SJCRH30 (cell line): ENCODE results near the gene COL13A1. TPM values are rescaled to one million over a fixed set of nuclear protein-coding genes. Genes with fewer than 3 reads are reported as not detected.

Source experiments
- DNase-seq, 2 experiments: peaks; one replicate each; pipeline ENCODE4 v3.0.0-alpha.2; 2015 to 2020
- H3K27ac ChIP-seq: fragments of 250-450 bp; sonication (Bioruptor Pico); 2 replicates; pipeline ENCODE4 v1.5.1; 2020; ENCODE audit warnings: mild to moderate bottlenecking, moderate library complexity
- H3K27me3 ChIP-seq: fragments of 250-450 bp; sonication (Bioruptor Pico); 2 replicates; pipeline ENCODE4 v1.5.1; 2020; ENCODE audit warnings: mild to moderate bottlenecking, moderate library complexity
- H3K36me3 ChIP-seq: fragments of 250-450 bp; sonication (Bioruptor Pico); 2 replicates; pipeline ENCODE4 v1.5.1; 2020; ENCODE audit warnings: mild to moderate bottlenecking, moderate library complexity
- H3K4me1 ChIP-seq: fragments of 250-450 bp; sonication (Bioruptor Pico); 2 replicates; pipeline ENCODE4 v1.5.1; 2020; ENCODE audit warnings: mild to moderate bottlenecking, moderate library complexity
- H3K4me3 ChIP-seq: fragments of 250-450 bp; sonication (Bioruptor Pico); 2 replicates; pipeline ENCODE4 v1.5.1; 2020; ENCODE audit warnings: mild to moderate bottlenecking, moderate library complexity
- H3K9me3 ChIP-seq: fragments of 250-450 bp; sonication (Bioruptor Pico); replicated peaks from 2 replicates; pipeline ENCODE4 v1.5.1; 2020; ENCODE audit warnings: mild to moderate bottlenecking, moderate library complexity
- total RNA-seq: library from RNA; depleted of rRNA; stranded (reverse); fragments of >200 nt; shearing (Covaris generic); gene quantifications from 2 replicates; pipeline ENCODE4 v1.2.3, GENCODE V29; 2014

The COL13A1 gene
- total RNA-seq, 1 experiment from 2014 or later, result 0.26 TPM

GRCh38 chr10:69943292-69943820 lies 141.7 kb downstream of the COL13A1 start:
- no peaks in the 10 kb centered on the region for H3K9me3 ChIP-seq
- H3K4me1 ChIP-seq, result no peaks in the 10 kb centered on the region
- H3K4me3 ChIP-seq, result no peak overlapping the region
- H3K36me3 ChIP-seq, result no peaks in the 10 kb centered on the region
- H3K27me3 ChIP-seq, result no peaks in the 10 kb centered on the region
- DNase-seq, result no peak
- no peak overlapping the region for H3K27ac ChIP-seq

- Histone ChIP-seq H3K27me3 (no peaks in the 10 kb centered on the region), H3K4me3 (no peak overlapping the region), H3K4me1 (no peaks in the 10 kb centered on the region), H3K9me3 (no peaks in the 10 kb centered on the region), H3K36me3 (no peaks in the 10 kb centered on the region), H3K27ac (no peak overlapping the region)
- no peak for DNase-seq
Measured at GRCh38 chr10:69944761-69945160, 143.1 kb downstream of the COL13A1 start.

GRCh38 chr10:69948261-69948660 lies 146.6 kb downstream of the COL13A1 start:
- no peak for DNase-seq
- Histone ChIP-seq H3K9me3 (no peaks in the 10 kb centered on the region), H3K4me3 (no peak overlapping the region), H3K4me1 (no peaks in the 10 kb centered on the region), H3K36me3 (no peaks in the 10 kb centered on the region), H3K27ac (no peak overlapping the region), H3K27me3 (no peaks in the 10 kb centered on the region)

GRCh38 chr10:69949770-69950169 lies 148.1 kb downstream of the COL13A1 start:
- Histone ChIP-seq H3K9me3 (no peaks in the 10 kb centered on the region), H3K27me3 (no peaks in the 10 kb centered on the region), H3K4me3 (no peak overlapping the region), H3K4me1 (no peaks in the 10 kb centered on the region), H3K36me3 (no peaks in the 10 kb centered on the region), H3K27ac (no peak overlapping the region)
- DNase-seq, result no peak

- Histone ChIP-seq H3K27ac (no peak overlapping the region), H3K36me3 (no peaks in the 10 kb centered on the region), H3K4me1 (no peaks in the 10 kb centered on the region), H3K27me3 (no peaks in the 10 kb centered on the region), H3K9me3 (no peaks in the 10 kb centered on the region), H3K4me3 (no peak overlapping the region)
- DNase-seq, result no peak
Measured at GRCh38 chr10:69951658-69952057, 150.0 kb downstream of the COL13A1 start.

- no peaks in the 10 kb centered on the region for H3K27me3 ChIP-seq
- H3K4me3 ChIP-seq, result no peak overlapping the region
- no peaks in the 10 kb centered on the region for H3K9me3 ChIP-seq
- no peaks in the 10 kb centered on the region for H3K36me3 ChIP-seq
- H3K4me1 ChIP-seq, result no peaks in the 10 kb centered on the region
- no peak overlapping the region for H3K27ac ChIP-seq
- DNase-seq, result no peak
Measured at GRCh38 chr10:69952069-69952800, 150.5 kb downstream of the COL13A1 start.

GRCh38 chr10:69952821-69953221 lies 151.1 kb downstream of the COL13A1 start:
- Histone ChIP-seq H3K4me3 (no peak overlapping the region), H3K9me3 (no peaks in the 10 kb centered on the region), H3K36me3 (no peaks in the 10 kb centered on the region), H3K4me1 (no peaks in the 10 kb centered on the region), H3K27me3 (no peaks in the 10 kb centered on the region), H3K27ac (no peak overlapping the region)
- no peak for DNase-seq

GRCh38 chr10:69953851-69954250 lies 152.1 kb downstream of the COL13A1 start:
- DNase-seq, result no peak
- no peaks in the 10 kb centered on the region for H3K4me1 ChIP-seq
- H3K27ac ChIP-seq, result no peak overlapping the region
- no peak overlapping the region for H3K4me3 ChIP-seq
- no peaks in the 10 kb centered on the region for H3K9me3 ChIP-seq
- H3K36me3 ChIP-seq, result no peaks in the 10 kb centered on the region
- no peaks in the 10 kb centered on the region for H3K27me3 ChIP-seq

- H3K4me3 ChIP-seq, result no peak overlapping the region
- H3K27ac ChIP-seq, result no peak overlapping the region
- no peaks in the 10 kb centered on the region for H3K27me3 ChIP-seq
- H3K9me3 ChIP-seq, result no peaks in the 10 kb centered on the region
- no peak for DNase-seq
- no peaks in the 10 kb centered on the region for H3K36me3 ChIP-seq
- no peaks in the 10 kb centered on the region for H3K4me1 ChIP-seq
Measured at GRCh38 chr10:69955211-69955805, 153.6 kb downstream of the COL13A1 start.

- DNase-seq, result no peak
- H3K27me3 ChIP-seq, result no peaks in the 10 kb centered on the region
- no peaks in the 10 kb centered on the region for H3K4me1 ChIP-seq
- H3K9me3 ChIP-seq, result no peaks in the 10 kb centered on the region
- H3K4me3 ChIP-seq, result no peak overlapping the region
- H3K27ac ChIP-seq, result no peak overlapping the region
- H3K36me3 ChIP-seq, result no peaks in the 10 kb centered on the region
Measured at GRCh38 chr10:69955897-69956740, 154.4 kb downstream of the COL13A1 start.

GRCh38 chr10:69956741-69957230 lies 155.1 kb downstream of the COL13A1 start:
- Histone ChIP-seq H3K4me1 (no peaks in the 10 kb centered on the region), H3K9me3 (no peaks in the 10 kb centered on the region), H3K27me3 (no peaks in the 10 kb centered on the region), H3K27ac (no peak overlapping the region), H3K4me3 (no peak overlapping the region), H3K36me3 (no peaks in the 10 kb centered on the region)
- no peak for DNase-seq

GRCh38 chr10:69957241-69957885 lies 155.7 kb downstream of the COL13A1 start:
- H3K4me1 ChIP-seq, result no peaks in the 10 kb centered on the region
- H3K27me3 ChIP-seq, result no peaks in the 10 kb centered on the region
- no peaks in the 10 kb centered on the region for H3K9me3 ChIP-seq
- H3K36me3 ChIP-seq, result no peaks in the 10 kb centered on the region
- H3K4me3 ChIP-seq, result no peak overlapping the region
- DNase-seq, result no peak
- no peak overlapping the region for H3K27ac ChIP-seq

- H3K4me1 ChIP-seq, result no peaks in the 10 kb centered on the region
Measured at GRCh38 chr10:69957886-69958555, 156.3 kb downstream of the COL13A1 start.

GRCh38 chr10:69958556-69958902 lies 156.8 kb downstream of the COL13A1 start:
- H3K27ac ChIP-seq, result no peak overlapping the region
- no peaks in the 10 kb centered on the region for H3K4me1 ChIP-seq
- no peaks in the 10 kb centered on the region for H3K36me3 ChIP-seq
- no peak for DNase-seq
- no peak overlapping the region for H3K4me3 ChIP-seq
- no peaks in the 10 kb centered on the region for H3K9me3 ChIP-seq
- H3K27me3 ChIP-seq, result no peaks in the 10 kb centered on the region

More at GRCh38 chr10:69957886-69958555, 156.3 kb downstream of the COL13A1 start:
- no peaks in the 10 kb centered on the region for H3K36me3 ChIP-seq
- no peak overlapping the region for H3K4me3 ChIP-seq
- H3K27me3 ChIP-seq, result no peaks in the 10 kb centered on the region
- H3K9me3 ChIP-seq, result no peaks in the 10 kb centered on the region
- H3K27ac ChIP-seq, result no peak overlapping the region
- peak; percentile 12 to 62 for DNase-seq
